Astrocyte (in vitro differentiated cells and primary cell): ENCODE data around the gene C1orf122. TPM values are rescaled to one million over a fixed set of nuclear protein-coding genes. Genes with fewer than 3 reads are reported as not detected.

Experiments used
- DNase-seq: peaks from one replicate; pipeline ENCODE4 v3.0.0-alpha.2; 2010; ENCODE audit warnings: low read depth
- FAIRE-seq: peaks from 2 replicates; lab custom pipeline; 2011; peaks lifted over from hg19 to GRCh38; lab: Jason Lieb, UNC
- H2AFZ ChIP-seq: 2 replicates; pipeline ENCODE4 v1.6.0; 2012; ENCODE audit warnings: low read depth, low read length, inconsistent platforms
- H3K27ac ChIP-seq: 2 replicates; pipeline ENCODE4 v1.5.1; 2011; ENCODE audit warnings: low read depth, low read length, inconsistent platforms
- H3K27me3 ChIP-seq: 2 replicates; pipeline ENCODE4 v1.6.0; 2011; ENCODE audit warnings: low read length, inconsistent platforms; ENCODE audit not compliant: insufficient read depth
- H3K36me3 ChIP-seq: 2 replicates; pipeline ENCODE4 v1.5.1; 2011; ENCODE audit warnings: low read length, inconsistent platforms; ENCODE audit not compliant: insufficient read depth
- H3K4me1 ChIP-seq: 2 replicates; pipeline ENCODE4 v1.5.1; 2011; ENCODE audit warnings: low read length, inconsistent platforms; ENCODE audit not compliant: insufficient read depth
- H3K4me2 ChIP-seq: 2 replicates; pipeline ENCODE4 v1.6.0; 2012; ENCODE audit warnings: low read length, inconsistent platforms
- H3K4me3 ChIP-seq: 2 replicates; pipeline ENCODE4 v1.5.1; 2011; ENCODE audit warnings: low read depth, mild to moderate bottlenecking, low read length, inconsistent platforms; ENCODE audit not compliant: insufficient read depth
- H3K79me2 ChIP-seq: 2 replicates; pipeline ENCODE4 v1.6.0; 2012; ENCODE audit warnings: mild to moderate bottlenecking, low read length, inconsistent platforms; ENCODE audit not compliant: insufficient read depth
- H3K9ac ChIP-seq: 2 replicates; pipeline ENCODE4 v1.6.0; 2012; ENCODE audit warnings: mild to moderate bottlenecking, low read length, inconsistent platforms
- H3K9me3 ChIP-seq: 2 replicates; pipeline ENCODE4 v1.5.1; 2012; ENCODE audit warnings: low read depth, mild to moderate bottlenecking, low read length, inconsistent platforms; ENCODE audit not compliant: insufficient read depth
- H4K20me1 ChIP-seq: 2 replicates; pipeline ENCODE4 v1.6.0; 2012; ENCODE audit warnings: low read length, inconsistent platforms; ENCODE audit not compliant: insufficient read depth
- H3K27ac Mint-ChIP-seq: one replicate; pipeline ENCODE4 v1.8.0; 2021; ENCODE audit warnings: mild to moderate bottlenecking, mixed read lengths; ENCODE audit not compliant: unreplicated experiment
- H3K27me3 Mint-ChIP-seq: one replicate; pipeline ENCODE4 v1.8.0; 2021; ENCODE audit warnings: low read depth, mixed read lengths; ENCODE audit not compliant: unreplicated experiment
- H3K36me3 Mint-ChIP-seq: one replicate; pipeline ENCODE4 v1.8.0; 2021; ENCODE audit warnings: low read depth, mixed read lengths; ENCODE audit not compliant: unreplicated experiment
- H3K4me1 Mint-ChIP-seq: one replicate; pipeline ENCODE4 v1.8.0; 2021; ENCODE audit warnings: low read depth, mixed read lengths; ENCODE audit not compliant: unreplicated experiment
- H3K4me3 Mint-ChIP-seq: one replicate; pipeline ENCODE4 v1.8.0; 2021; ENCODE audit warnings: mild to moderate bottlenecking, moderate library complexity, mixed read lengths; ENCODE audit not compliant: unreplicated experiment
- H3K9me3 Mint-ChIP-seq: one replicate; pipeline ENCODE4 v1.8.0; 2021; ENCODE audit warnings: mild to moderate bottlenecking, mixed read lengths; ENCODE audit not compliant: unreplicated experiment
- EZH2 ChIP-seq: IDR thresholded peaks from 2 replicates; pipeline ENCODE4 v1.6.1; 2012; ENCODE audit warnings: mild to moderate bottlenecking, low read length, inconsistent platforms; ENCODE audit not compliant: insufficient read depth
- total RNA-seq: library from RNA; stranded (reverse); gene quantifications from 2 replicates; pipeline ENCODE4 v1.2.1, GENCODE V29; 2021
- TF ChIP-seq, protein P1 (sequence below): IDR thresholded peaks from 2 replicates; pipeline ENCODE4 v1.5.1; 2011; ENCODE audit warnings: low read depth, mild to moderate bottlenecking, inconsistent platforms, low read length, moderate library complexity; ENCODE audit not compliant: insufficient read depth

The C1orf122 gene
- total RNA-seq, 1 donor from 2014 or later = 69.6 TPM

DNA sequence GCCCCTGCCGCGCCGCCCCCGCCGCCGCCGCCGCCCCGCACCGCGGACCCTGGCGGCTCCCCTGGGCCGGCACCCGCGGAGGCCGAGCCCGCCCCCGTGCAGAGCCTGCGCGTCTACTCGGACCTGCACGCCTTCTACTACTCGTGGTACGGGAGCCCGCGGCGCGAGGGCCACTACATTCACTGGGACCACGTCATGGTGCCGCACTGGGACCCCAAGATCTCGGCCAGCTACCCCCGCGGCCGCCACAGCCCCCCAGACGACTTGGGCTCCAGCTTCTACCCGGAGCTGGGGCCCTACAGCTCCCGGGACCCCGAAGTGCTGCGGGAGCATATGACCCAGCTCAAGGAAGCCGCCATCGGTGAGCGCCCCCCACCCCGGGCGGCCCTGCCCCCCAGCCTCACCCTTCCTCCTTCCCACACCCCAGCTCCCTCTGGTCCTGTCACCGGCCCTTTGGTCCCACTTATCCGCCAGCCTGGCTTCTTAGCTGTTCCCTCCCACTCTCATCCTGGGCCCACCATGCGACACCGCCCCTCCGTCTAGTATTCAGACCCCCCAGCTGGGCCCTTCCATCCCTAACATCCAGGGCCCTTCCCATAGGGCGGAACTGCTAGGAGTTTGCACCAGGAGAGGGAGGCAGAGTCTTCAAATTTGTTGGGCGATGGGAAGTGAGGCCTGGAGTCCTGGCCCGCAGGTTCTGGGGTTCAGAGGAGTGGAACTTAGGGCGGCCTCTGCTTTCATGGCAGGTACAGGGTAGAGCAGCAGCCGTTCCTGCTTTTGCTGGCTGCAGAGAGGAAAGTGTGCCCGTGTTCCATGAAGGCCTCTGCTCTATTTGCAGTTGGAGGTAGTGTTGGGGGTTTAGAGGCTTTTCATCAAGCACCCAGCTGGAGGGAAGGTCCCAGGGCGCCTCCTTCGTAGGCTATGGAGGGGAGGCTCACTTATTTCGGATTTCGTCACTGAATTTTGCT, 12.9 kb upstream of the C1orf122 start:
- Histone ChIP-seq H4K20me1 (peaks cover 3% of the 10 kb centered on the region), H3K9me3 (no peaks in the 10 kb centered on the region), H3K4me1 (no peaks in the 10 kb centered on the region), H3K4me3 (no peak overlapping the region), H3K9ac (no peak overlapping the region), H2AFZ (no peak overlapping the region), H3K79me2 (no peaks in the 10 kb centered on the region), H3K4me2 (peak overlapping the region; percentile 86), H3K27ac (no peak overlapping the region), H3K27me3 (peaks cover 23% of the 10 kb centered on the region), H3K36me3 (no peaks in the 10 kb centered on the region)
- Mint-ChIP-seq H3K4me1 (peaks cover 2% of the 10 kb centered on the region), H3K4me3 (peak overlapping the region; percentile 71), H3K36me3 (peaks cover under 1% of the 10 kb centered on the region), H3K9me3 (no peaks in the 10 kb centered on the region), H3K27ac (no peak overlapping the region), H3K27me3 (peaks cover 54% of the 10 kb centered on the region)
- FAIRE-seq (no peak), DNase-seq (no peak)
- peak; percentile 63 for TF ChIP-seq EZH2
- TF ChIP-seq, protein P1, sequence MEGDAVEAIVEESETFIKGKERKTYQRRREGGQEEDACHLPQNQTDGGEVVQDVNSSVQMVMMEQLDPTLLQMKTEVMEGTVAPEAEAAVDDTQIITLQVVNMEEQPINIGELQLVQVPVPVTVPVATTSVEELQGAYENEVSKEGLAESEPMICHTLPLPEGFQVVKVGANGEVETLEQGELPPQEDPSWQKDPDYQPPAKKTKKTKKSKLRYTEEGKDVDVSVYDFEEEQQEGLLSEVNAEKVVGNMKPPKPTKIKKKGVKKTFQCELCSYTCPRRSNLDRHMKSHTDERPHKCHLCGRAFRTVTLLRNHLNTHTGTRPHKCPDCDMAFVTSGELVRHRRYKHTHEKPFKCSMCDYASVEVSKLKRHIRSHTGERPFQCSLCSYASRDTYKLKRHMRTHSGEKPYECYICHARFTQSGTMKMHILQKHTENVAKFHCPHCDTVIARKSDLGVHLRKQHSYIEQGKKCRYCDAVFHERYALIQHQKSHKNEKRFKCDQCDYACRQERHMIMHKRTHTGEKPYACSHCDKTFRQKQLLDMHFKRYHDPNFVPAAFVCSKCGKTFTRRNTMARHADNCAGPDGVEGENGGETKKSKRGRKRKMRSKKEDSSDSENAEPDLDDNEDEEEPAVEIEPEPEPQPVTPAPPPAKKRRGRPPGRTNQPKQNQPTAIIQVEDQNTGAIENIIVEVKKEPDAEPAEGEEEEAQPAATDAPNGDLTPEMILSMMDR = no peak

DNA sequence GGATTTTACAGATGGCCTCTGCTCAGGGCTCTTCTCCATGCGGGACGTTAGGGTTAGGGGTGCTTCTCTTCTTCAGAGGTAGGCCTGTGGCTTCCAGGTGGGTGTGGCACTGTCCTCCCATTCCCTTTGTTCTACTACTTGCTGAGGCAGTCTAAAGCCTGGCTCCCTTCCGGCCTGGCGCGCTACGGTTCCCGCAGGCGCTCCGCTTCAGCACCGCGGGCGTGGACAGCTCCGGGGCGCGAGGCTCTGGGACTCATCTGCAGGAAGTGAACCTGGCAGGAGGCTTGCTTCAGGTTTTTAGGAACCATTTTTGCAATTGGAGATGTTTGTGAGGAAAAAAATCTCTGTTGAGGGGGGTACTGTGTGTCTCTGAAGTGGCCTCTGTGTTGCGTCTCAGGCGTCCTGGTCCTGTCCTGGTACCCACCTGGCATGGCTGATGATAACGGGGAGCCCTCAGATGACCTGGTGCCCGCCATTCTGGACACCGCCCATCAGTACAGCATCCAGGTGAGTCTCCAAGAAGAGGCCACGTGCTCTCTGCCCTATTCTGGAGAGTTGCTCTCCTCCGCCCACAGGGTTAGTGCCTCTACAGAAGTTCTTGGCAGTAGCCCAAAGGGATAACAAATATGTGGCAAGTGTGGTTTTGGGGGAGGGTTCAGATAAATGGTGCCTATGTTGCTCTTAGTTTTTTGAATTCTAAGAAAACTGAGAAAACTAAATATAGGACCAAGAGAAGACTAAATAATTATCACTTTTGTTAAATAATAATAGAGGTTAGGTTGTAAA, 12.1 kb upstream of the C1orf122 start:
- TF ChIP-seq, protein P1 = no peak
- no peak for TF ChIP-seq EZH2
- no peak overlapping the region for H3K4me2 ChIP-seq
- peaks cover 5% of the 10 kb centered on the region for H4K20me1 ChIP-seq
- DNase-seq (peak; percentile 27), FAIRE-seq (no peak)
- Mint-ChIP-seq H3K27ac (no peak overlapping the region), H3K9me3 (no peaks in the 10 kb centered on the region), H3K27me3 (peaks cover 45% of the 10 kb centered on the region), H3K4me1 (peaks cover 2% of the 10 kb centered on the region), H3K36me3 (peaks cover 9% of the 10 kb centered on the region), H3K4me3 (peak overlapping the region; percentile 57)
- no peak overlapping the region for H3K9ac ChIP-seq
- H3K4me3 ChIP-seq = no peak overlapping the region
- no peaks in the 10 kb centered on the region for H3K9me3 ChIP-seq
- H2AFZ ChIP-seq = no peak overlapping the region
- no peaks in the 10 kb centered on the region for H3K79me2 ChIP-seq
- peaks cover 17% of the 10 kb centered on the region for H3K27me3 ChIP-seq
- no peaks in the 10 kb centered on the region for H3K36me3 ChIP-seq
- H3K4me1 ChIP-seq = no peaks in the 10 kb centered on the region
- H3K27ac ChIP-seq = no peak overlapping the region
